Breast epithelium (tissue), 3 donors: ENCODE data around the gene CBR1.

Source experiments
- CTCF ChIP-seq, 3 donors: fragments of 450-650 bp; IDR thresholded peaks; one replicate each; pipeline ENCODE4 v1.5.1; 2016 to 2017; ENCODE audit warnings: antibody characterized with exemption in 3 of 3, mild to moderate bottlenecking in 3 of 3, moderate library complexity in 3 of 3
- POLR2A ChIP-seq: fragments of 450-650 bp; IDR thresholded peaks from one replicate; pipeline ENCODE4 v1.6.1; 2016; ENCODE audit warnings: antibody characterized with exemption, mild to moderate bottlenecking, moderate library complexity

- TF ChIP-seq CTCF (IDR thresholded peaks at IDR 0.05) (no peak), POLR2A (no peak)
Measured at GRCh38 chr21:36117286-36117741, 47.5 kb downstream of the CBR1 start.
